OCI-LY3 (cell line): ENCODE measurements around the gene HIPK2.

ENCODE experiments used
- H2AFZ ChIP-seq: fragments of 200-600, 300-600 bp; shearing (Covaris generic); 2 replicates; pipeline ENCODE4 v1.6.0; 2014; ENCODE audit warnings: antibody characterized with exemption, low read depth, low read length
- H3K27ac ChIP-seq: fragments of 200-600, 300-600 bp; sonication (generic); 2 replicates; pipeline ENCODE4 v1.5.1; 2014; ENCODE audit warnings: mild to moderate bottlenecking, low read length, moderate library complexity, mixed read lengths
- H3K27me3 ChIP-seq: fragments of 200-600, 300-600 bp; sonication (generic); 2 replicates; pipeline ENCODE4 v1.6.1; 2014; ENCODE audit warnings: low read depth, low read length, mixed read lengths
- H3K36me3 ChIP-seq: fragments of 200-600, 300-600 bp; sonication (generic); replicated peaks from 2 replicates; pipeline ENCODE3; 2014; ENCODE audit warnings: low read depth, low read length, mixed read lengths
- H3K4me1 ChIP-seq: fragments of 300-600, 200-600 bp; sonication (generic); 2 replicates; pipeline ENCODE4 v1.6.1; 2014; ENCODE audit warnings: low read length, mixed read lengths
- H3K4me2 ChIP-seq: fragments of 200-600, 300-600 bp; sonication (generic); 2 replicates; pipeline ENCODE4 v1.6.1; 2014; ENCODE audit warnings: low read length, mixed read lengths
- H3K4me3 ChIP-seq: fragments of 300-600, 200-600 bp; sonication (generic); 2 replicates; pipeline ENCODE4 v1.5.1; 2014; ENCODE audit warnings: antibody characterized with exemption, mild to moderate bottlenecking, low read length, moderate library complexity
- H3K79me2 ChIP-seq: fragments of 300-600, 200-600 bp; shearing (Covaris generic); 2 replicates; pipeline ENCODE4 v1.6.1; 2014; ENCODE audit warnings: mild to moderate bottlenecking, low read length, mixed read lengths
- H3K9ac ChIP-seq: fragments of 300-600, 200-600 bp; shearing (Covaris generic); 2 replicates; pipeline ENCODE4 v1.6.0; 2014; ENCODE audit warnings: mild to moderate bottlenecking, low read length, moderate library complexity
- H3K9me3 ChIP-seq: fragments of 200-600, 300-600 bp; shearing (Covaris generic); 2 replicates; pipeline ENCODE4 v1.6.1; 2014; ENCODE audit warnings: low read length, mixed read lengths; ENCODE audit not compliant: insufficient read depth
- H4K20me1 ChIP-seq: fragments of 200-600, 300-600 bp; sonication (generic); 2 replicates; pipeline ENCODE4 v1.6.1; 2016; ENCODE audit warnings: low read length, mixed read lengths; ENCODE audit not compliant: insufficient read depth
- EZH2phosphoT487 ChIP-seq: fragments of 200-600 bp; shearing (Covaris generic); IDR thresholded peaks from 2 replicates; pipeline ENCODE4 v1.6.1; 2018; ENCODE audit warnings: antibody characterized with exemption, mixed run types, low read depth
- TF ChIP-seq, protein P1 (sequence below): fragments of 200-600, 300-600 bp; sonication (generic); IDR thresholded peaks from 2 replicates; pipeline ENCODE4 v1.5.1; 2014; ENCODE audit warnings: antibody characterized with exemption, low read length, low read depth

Gene HIPK2

DNA sequence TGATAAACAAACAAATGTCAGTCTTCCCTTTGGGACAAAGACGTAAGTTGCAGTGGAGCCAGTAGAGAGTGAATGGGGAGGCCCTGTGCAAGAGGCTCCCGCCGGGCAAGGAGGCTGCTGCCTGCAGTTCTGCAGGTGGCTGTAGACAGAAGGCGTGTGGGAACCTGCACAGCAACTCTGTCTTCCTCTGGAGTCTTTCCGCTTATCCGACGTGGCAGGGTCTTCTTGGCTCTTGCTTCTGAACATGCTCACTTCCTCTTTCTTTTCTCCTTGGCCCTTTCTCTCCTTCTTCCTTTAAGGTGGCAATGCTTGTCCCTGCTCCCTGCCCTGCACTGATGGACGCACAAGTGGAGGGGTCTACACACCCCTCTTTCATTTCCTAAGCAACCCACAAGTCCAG, 122.5 kb downstream of the HIPK2 start:
- no peak for TF ChIP-seq EZH2phosphoT487
- H3K27ac ChIP-seq, result no peak overlapping the region
- H3K79me2 ChIP-seq, result no peaks in the 10 kb centered on the region
- H3K9me3 ChIP-seq, result no peaks in the 10 kb centered on the region
- no peak overlapping the region for H3K9ac ChIP-seq
- H3K36me3 ChIP-seq, result no peaks in the 10 kb centered on the region
- no peak overlapping the region for H3K4me3 ChIP-seq
- H3K4me2 ChIP-seq, result no peak overlapping the region
- no peaks in the 10 kb centered on the region for H4K20me1 ChIP-seq
- H3K27me3 ChIP-seq, result peaks cover 19% of the 10 kb centered on the region; the same call in 1 of the 2 replicates
- no peaks in the 10 kb centered on the region for H3K4me1 ChIP-seq
- no peak overlapping the region for H2AFZ ChIP-seq

DNA sequence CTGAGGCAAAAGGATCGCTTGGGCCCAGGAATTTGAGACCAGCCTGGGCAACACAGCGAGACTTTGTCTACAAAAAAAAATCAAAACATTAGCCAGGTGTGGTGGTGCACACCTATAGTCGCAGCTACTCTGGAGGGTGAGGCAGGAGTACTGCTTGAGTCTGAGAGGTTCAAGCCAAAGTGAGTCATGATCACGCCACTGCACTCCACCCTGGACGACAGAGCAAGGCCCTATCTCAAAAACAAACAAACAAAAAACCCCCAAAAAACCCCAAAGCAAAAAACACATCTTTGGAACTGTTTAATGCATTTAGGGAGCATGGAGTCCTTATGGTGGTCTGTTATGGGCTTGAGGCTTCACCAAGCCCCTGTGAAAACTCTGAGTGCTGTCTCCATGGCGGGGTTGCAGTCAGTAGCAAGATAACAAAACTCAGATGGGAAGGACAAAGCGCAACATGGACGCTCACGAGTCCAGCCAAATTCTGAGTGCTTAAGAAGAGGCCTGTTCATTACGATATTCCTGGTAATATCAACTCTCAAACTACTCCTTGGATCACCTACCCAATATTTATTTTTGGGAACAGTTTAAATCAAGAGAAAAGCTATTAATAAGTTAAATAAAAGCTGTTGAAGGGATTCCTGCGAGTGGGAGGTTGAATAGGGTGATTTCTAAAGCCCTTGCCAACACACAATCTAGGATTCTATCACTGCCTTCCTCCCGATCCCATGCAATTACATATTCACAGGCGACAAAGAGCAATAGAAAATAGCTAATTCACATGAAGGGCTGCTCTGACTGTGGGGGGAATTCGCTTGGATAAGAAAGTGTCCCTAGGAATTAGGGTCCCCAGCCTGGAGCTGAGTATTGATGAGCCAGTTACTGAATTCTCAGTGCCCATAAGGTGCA, 123.3 kb downstream of the HIPK2 start:
- Histone ChIP-seq H3K79me2 (no peaks in the 10 kb centered on the region), H3K4me3 (no peak overlapping the region), H2AFZ (no peak overlapping the region), H3K27me3 (peaks cover 22% of the 10 kb centered on the region), H3K36me3 (no peaks in the 10 kb centered on the region), H3K9ac (no peak overlapping the region), H3K4me2 (no peak overlapping the region), H3K9me3 (no peaks in the 10 kb centered on the region), H3K4me1 (peaks cover 1% of the 10 kb centered on the region), H4K20me1 (no peaks in the 10 kb centered on the region), H3K27ac (no peak overlapping the region)
- no peak for TF ChIP-seq EZH2phosphoT487
- TF ChIP-seq, protein P1, sequence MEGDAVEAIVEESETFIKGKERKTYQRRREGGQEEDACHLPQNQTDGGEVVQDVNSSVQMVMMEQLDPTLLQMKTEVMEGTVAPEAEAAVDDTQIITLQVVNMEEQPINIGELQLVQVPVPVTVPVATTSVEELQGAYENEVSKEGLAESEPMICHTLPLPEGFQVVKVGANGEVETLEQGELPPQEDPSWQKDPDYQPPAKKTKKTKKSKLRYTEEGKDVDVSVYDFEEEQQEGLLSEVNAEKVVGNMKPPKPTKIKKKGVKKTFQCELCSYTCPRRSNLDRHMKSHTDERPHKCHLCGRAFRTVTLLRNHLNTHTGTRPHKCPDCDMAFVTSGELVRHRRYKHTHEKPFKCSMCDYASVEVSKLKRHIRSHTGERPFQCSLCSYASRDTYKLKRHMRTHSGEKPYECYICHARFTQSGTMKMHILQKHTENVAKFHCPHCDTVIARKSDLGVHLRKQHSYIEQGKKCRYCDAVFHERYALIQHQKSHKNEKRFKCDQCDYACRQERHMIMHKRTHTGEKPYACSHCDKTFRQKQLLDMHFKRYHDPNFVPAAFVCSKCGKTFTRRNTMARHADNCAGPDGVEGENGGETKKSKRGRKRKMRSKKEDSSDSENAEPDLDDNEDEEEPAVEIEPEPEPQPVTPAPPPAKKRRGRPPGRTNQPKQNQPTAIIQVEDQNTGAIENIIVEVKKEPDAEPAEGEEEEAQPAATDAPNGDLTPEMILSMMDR, result no peak

DNA sequence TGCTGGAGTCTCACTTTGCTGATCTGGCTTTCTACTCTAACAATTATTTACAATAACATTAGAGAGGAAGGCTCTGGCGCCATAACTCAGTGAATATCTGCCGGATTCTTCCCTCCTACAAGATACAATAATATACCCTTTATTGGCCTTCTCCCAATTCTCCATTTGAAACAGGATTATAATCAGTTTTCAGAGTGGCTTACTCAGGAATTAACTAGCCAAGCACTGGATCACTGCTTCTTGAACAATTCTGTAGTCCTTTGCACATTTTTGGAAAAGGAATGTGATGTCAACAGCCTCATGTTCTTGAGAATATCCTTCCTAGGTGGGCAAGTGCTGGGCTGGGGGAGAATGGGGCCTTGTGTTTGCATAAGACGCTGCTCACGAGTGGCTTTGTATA, 125.9 kb downstream of the HIPK2 start:
- TF ChIP-seq, protein P1, result no peak
- no peak for TF ChIP-seq EZH2phosphoT487
- Histone ChIP-seq H3K4me1 (peaks cover 13% of the 10 kb centered on the region), H3K4me3 (no peak overlapping the region), H2AFZ (no peak overlapping the region), H3K9ac (no peak overlapping the region), H3K4me2 (no peak overlapping the region), H3K9me3 (no peaks in the 10 kb centered on the region), H4K20me1 (no peaks in the 10 kb centered on the region), H3K27me3 (peaks cover 45% of the 10 kb centered on the region), H3K79me2 (no peaks in the 10 kb centered on the region), H3K36me3 (no peaks in the 10 kb centered on the region), H3K27ac (no peak overlapping the region)

DNA sequence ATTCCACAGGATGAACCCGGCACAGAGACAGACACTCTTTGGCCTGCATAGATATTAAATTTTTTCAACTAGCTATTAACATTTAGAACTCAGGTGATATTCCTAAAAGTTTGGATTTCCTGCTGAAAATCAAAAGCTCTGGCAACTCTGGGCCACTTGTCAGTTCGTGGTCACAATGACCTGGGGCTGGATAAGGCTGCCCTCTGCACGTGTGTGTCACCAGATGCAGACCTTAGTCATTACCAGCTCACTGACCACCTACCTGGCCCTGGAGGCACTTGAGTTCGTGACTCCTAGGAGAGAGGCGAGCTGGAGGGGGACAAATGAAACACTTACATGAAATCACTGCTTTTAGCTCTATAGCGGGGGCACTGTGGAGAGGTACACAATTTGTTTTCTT, 126.5 kb downstream of the HIPK2 start:
- Histone ChIP-seq H3K4me2 (no peak overlapping the region), H3K27me3 (peaks cover 49% of the 10 kb centered on the region), H3K27ac (no peak overlapping the region), H3K4me1 (peaks cover 13% of the 10 kb centered on the region), H3K79me2 (no peaks in the 10 kb centered on the region), H3K4me3 (no peak overlapping the region), H2AFZ (no peak overlapping the region), H4K20me1 (no peaks in the 10 kb centered on the region), H3K9me3 (no peaks in the 10 kb centered on the region), H3K36me3 (no peaks in the 10 kb centered on the region), H3K9ac (no peak overlapping the region)
- TF ChIP-seq EZH2phosphoT487, result no peak
- TF ChIP-seq, protein P1, result no peak
